ENCODE results near the gene CDC45. TPM values are rescaled to one million over a fixed set of nuclear protein-coding genes. Genes with fewer than 3 reads are reported as not detected.
"Not testable (repeated sequence)": the region's sequence is repeated elsewhere in the genome, so short reads cannot be mapped to it uniquely, and the experiment has no call there.

Gene CDC45
- total RNA-seq, 1 donor, result 22.9 TPM

GRCh38 chr22:19434401-19434800 lies 45.3 kb upstream of the CDC45 start:
- no peak for DNase-seq (ENCODE audit: low read depth)

GRCh38 chr22:19434829-19435580 lies 44.7 kb upstream of the CDC45 start:
- TF ChIP-seq, protein P1, sequence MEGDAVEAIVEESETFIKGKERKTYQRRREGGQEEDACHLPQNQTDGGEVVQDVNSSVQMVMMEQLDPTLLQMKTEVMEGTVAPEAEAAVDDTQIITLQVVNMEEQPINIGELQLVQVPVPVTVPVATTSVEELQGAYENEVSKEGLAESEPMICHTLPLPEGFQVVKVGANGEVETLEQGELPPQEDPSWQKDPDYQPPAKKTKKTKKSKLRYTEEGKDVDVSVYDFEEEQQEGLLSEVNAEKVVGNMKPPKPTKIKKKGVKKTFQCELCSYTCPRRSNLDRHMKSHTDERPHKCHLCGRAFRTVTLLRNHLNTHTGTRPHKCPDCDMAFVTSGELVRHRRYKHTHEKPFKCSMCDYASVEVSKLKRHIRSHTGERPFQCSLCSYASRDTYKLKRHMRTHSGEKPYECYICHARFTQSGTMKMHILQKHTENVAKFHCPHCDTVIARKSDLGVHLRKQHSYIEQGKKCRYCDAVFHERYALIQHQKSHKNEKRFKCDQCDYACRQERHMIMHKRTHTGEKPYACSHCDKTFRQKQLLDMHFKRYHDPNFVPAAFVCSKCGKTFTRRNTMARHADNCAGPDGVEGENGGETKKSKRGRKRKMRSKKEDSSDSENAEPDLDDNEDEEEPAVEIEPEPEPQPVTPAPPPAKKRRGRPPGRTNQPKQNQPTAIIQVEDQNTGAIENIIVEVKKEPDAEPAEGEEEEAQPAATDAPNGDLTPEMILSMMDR (IDR thresholded peaks at IDR 0.05; ENCODE audit: insufficient read depth, low read length), result no peak
- no peak for DNase-seq (ENCODE audit: low read depth)
- H3K4me3 ChIP-seq (ENCODE audit: low read depth, low read length), result no peak overlapping the region

More at GRCh38 chr22:19434401-19434800, 45.3 kb upstream of the CDC45 start:
- no peak overlapping the region for H3K4me3 ChIP-seq (ENCODE audit: low read depth, low read length)
- TF ChIP-seq, protein P1 (IDR thresholded peaks at IDR 0.05; ENCODE audit: insufficient read depth, low read length), result no peak

DNA sequence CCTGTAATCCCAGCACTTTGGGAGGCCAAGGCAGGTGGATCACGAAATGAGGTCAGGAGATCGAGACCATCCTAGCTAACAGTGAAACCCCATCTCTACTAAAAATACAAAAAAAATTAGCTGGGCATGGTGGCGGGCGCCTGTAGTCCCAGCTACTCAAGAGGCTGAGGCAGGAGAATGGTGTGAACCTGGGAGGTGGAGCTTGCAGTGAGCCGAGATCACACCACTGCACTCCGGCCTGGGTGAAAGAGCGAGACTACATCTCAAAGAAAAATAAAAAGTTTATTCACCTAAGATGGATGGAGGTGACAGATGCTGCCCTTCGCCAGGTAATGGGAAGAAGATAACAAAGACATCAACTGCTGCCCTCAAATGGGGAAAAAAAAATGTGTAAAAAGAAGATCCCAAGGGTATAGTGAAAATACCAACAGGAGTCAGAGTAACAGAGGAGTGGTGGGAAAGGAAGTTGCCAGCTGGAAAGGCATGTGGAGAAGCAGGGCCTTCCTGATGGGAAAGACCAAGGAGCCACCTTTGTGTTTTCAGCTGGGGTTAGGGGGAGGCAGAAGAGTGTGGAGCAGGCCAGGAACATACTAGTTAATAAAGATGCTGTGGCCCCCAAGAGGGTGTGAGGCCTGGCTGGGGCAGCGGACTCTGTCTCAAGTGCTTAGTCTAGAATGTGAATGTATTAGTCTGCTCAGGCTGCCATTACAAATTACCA lies 43.1 kb upstream of the CDC45 start:
- not testable (repeated sequence) for DNase-seq (ENCODE audit: low read depth); H3K4me3 ChIP-seq (ENCODE audit: low read depth, low read length)

- DNase-seq (ENCODE audit: low read depth), result no peak
- no peak overlapping the region for H3K4me3 ChIP-seq (ENCODE audit: low read depth, low read length)
- TF ChIP-seq, protein P1 (IDR thresholded peaks at IDR 0.05; ENCODE audit: insufficient read depth, low read length), result no peak
Measured at GRCh38 chr22:19438298-19438697, 41.4 kb upstream of the CDC45 start.

- TF ChIP-seq, protein P1 (IDR thresholded peaks at IDR 0.05; ENCODE audit: insufficient read depth, low read length), result no peak
- H3K4me3 ChIP-seq (ENCODE audit: low read depth, low read length), result no peak overlapping the region
- no peak for DNase-seq (ENCODE audit: low read depth)
Measured at GRCh38 chr22:19440411-19441195, 39.1 kb upstream of the CDC45 start.

DNA sequence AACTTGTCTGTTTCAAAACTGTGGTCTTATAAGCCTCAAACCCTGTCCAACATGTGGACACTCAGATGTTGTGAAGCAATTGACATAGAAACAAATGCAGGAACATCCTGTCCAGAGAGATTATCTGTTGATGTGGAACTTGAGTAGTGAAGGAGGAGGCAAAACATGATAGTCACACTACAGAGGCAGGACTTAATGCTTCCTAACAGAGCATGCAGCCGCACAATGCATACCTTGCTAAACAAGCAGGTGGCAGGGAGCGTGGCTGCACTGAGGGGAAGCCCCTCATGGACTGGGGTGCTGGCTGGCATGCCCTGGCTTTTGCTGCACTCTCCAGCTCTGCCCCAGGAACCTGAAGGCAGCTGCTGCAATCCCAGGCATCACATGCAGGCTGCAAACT lies 37.6 kb upstream of the CDC45 start:
- no peak for DNase-seq (ENCODE audit: low read depth)
- TF ChIP-seq, protein P1 (IDR thresholded peaks at IDR 0.05; ENCODE audit: insufficient read depth, low read length), result no peak
- no peak overlapping the region for H3K4me3 ChIP-seq (ENCODE audit: low read depth, low read length)
